Esophagus (tissue), 2 donors: ENCODE measurements around the gene SLC16A2. TPM values are rescaled to one million over a fixed set of nuclear protein-coding genes. Genes with fewer than 3 reads are reported as not detected.
"Not testable (repeated sequence)": the region's sequence is repeated elsewhere in the genome, so short reads cannot be mapped to it uniquely, and the experiment has no call there.

Experiments used
- H3K27ac ChIP-seq, 2 donors: one replicate each; pipeline ENCODE4 v1.5.1; 2013; ENCODE audit warnings: low read depth in 2 of 2, mild to moderate bottlenecking in 2 of 2, inconsistent platforms in 1 of 2, low read length in 1 of 2, moderate library complexity in 1 of 2
- H3K27me3 ChIP-seq, 2 donors: one replicate each; pipeline ENCODE4 v1.6.1; 2013; ENCODE audit warnings: low read length in 2 of 2, control low read depth in 1 of 2, mild to moderate bottlenecking in 1 of 2; ENCODE audit not compliant: insufficient read depth in 2 of 2, control insufficient read depth in 1 of 2
- H3K36me3 ChIP-seq, 2 donors: one replicate each; pipeline ENCODE4 v1.6.1; 2013; ENCODE audit warnings: low read length in 1 of 2; ENCODE audit not compliant: control insufficient read depth in 2 of 2, insufficient read depth in 2 of 2
- H3K4me1 ChIP-seq, 2 donors: one replicate each; pipeline ENCODE4 v1.6.1; 2013; ENCODE audit warnings: low read length in 1 of 2; ENCODE audit not compliant: control insufficient read depth in 2 of 2, insufficient read depth in 2 of 2
- H3K4me3 ChIP-seq, 2 donors: one replicate each; pipeline ENCODE4 v1.5.1; 2013; ENCODE audit warnings: low read length in 2 of 2, mild to moderate bottlenecking in 2 of 2, low read depth in 1 of 2, moderate library complexity in 1 of 2
- H3K9me3 ChIP-seq, 2 donors: one replicate each; pipeline ENCODE4 v1.6.1; 2013; ENCODE audit warnings: mild to moderate bottlenecking in 2 of 2, low read depth in 1 of 2, low read length in 1 of 2, moderate library complexity in 1 of 2; ENCODE audit not compliant: control insufficient read depth in 2 of 2, insufficient read depth in 1 of 2
- WGBS, 2 donors: extraction: QIAGEN DNeasy Blood & Tissue Kit; methylation state at CpG; one replicate each; pipeline ENCODE4 v1.1.7; 2013; 5-methylcytosine and 5-hydroxymethylcytosine counted together
- polyA plus RNA-seq, 2 donors: library from polyadenylated mRNA; stranded (reverse); fragments of 200-250 nt; gene quantifications; one replicate each; pipeline ENCODE4 v1.2.3, GENCODE V29; 2013
- donor health status: healthy with polysubstance abuse.
- donor health status: Bipolar disorder and iron deficiency.

Gene SLC16A2
- polyA plus RNA-seq, 2 donors, result 2.4 TPM

DNA sequence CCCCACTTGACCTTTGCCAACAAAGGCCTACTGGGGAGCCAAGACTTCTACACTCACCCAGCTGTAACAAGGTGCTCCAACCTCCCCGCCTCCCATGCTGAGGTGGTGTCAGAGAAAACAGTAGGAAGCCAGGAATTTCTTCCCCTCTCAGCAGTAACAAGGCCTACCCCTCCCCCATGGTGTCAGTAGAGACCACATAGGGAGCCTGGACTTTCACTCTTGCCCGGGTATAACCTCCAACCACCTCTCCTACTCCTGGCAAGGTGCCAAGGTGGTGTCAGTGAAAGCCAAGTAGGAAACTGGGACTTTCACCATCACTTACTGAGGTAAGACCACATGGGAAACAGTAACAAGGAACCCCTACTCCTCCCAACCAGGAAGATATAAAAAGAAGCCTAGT is 93.1 kb downstream of the SLC16A2 start:
- Histone ChIP-seq H3K27me3 (no peaks in the 10 kb centered on the region), H3K4me1 (no peaks in the 10 kb centered on the region), H3K4me3 (no peak overlapping the region), H3K9me3 (no peaks in the 10 kb centered on the region), H3K27ac (no peak overlapping the region), H3K36me3 (no peaks in the 10 kb centered on the region)
- WGBS, 2 donors, result 50 to 59% methylated on average over 2 of the region's 2 CpGs

DNA sequence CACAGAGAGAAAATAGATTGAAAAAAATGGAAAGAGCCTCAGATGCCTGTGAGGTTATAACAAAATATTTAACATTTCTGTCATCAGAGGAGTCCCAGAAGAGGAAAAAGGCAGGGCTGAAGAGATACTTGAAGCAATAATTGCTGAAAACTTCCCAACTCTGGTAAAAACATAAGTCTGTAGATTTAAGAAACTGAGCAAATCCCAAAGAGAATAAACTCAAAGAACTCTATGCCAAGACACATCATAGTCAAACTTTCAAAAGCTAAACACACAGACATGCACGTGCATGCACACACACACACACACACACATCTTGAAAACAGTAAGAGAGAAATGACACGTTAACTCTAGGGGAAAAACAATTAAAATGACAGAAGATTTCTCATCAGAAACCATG is 94.1 kb downstream of the SLC16A2 start:
- Histone ChIP-seq H3K9me3 (no peaks in the 10 kb centered on the region), H3K27ac (no peak overlapping the region), H3K27me3 (no peaks in the 10 kb centered on the region), H3K4me3 (no peak overlapping the region), H3K4me1 (no peaks in the 10 kb centered on the region), H3K36me3 (no peaks in the 10 kb centered on the region)
- 30 to 39% methylated on average over 2 of the region's 2 CpGs for WGBS, 2 donors

GRCh38 chrX:74516013-74516412 is 94.7 kb downstream of the SLC16A2 start:
- H3K4me1 ChIP-seq, H3K27ac ChIP-seq, H3K36me3 ChIP-seq, H3K9me3 ChIP-seq, H3K4me3 ChIP-seq, H3K27me3 ChIP-seq: not testable (repeated sequence)
- 63 to 96% methylated on average over 1 of the region's 1 CpG for WGBS, 2 donors

DNA sequence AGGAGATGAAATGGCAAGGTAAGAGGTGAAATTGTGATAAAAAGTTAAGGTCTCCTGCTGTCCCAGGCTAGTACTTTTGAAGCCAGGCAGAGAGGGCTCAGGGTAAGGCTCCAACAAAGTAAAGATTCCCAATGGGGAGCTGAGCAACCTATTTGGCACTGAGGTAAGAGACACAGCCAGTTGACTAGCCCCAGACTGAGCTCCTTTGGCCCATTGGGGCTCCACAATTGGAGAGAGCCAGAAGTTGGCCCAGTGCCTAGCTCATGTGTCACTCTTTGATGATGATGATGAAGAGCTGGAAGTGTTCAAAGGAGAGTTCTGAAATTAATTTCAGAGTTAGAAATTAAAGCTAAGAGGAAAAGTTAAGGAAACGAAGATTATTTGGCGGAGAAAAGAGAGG is 98.6 kb downstream of the SLC16A2 start:
- WGBS, 2 donors, result 75 to 76% methylated on average over 2 of the region's 2 CpGs

GRCh38 chrX:74520291-74520690 is 99.0 kb downstream of the SLC16A2 start:
- 71 to 78% methylated on average over 3 of the region's 3 CpGs for WGBS, 2 donors
- H3K27ac ChIP-seq, result no peak overlapping the region

More for the DNA sequence above, 98.6 kb downstream of the SLC16A2 start:
- Histone ChIP-seq H3K9me3 (no peaks in the 10 kb centered on the region), H3K27me3 (no peaks in the 10 kb centered on the region), H3K4me3 (no peak overlapping the region), H3K27ac (no peak overlapping the region), H3K4me1 (no peaks in the 10 kb centered on the region), H3K36me3 (no peaks in the 10 kb centered on the region)

GRCh38 chrX:74520896-74521295 is 99.6 kb downstream of the SLC16A2 start:
- H3K36me3 ChIP-seq, result no peaks in the 10 kb centered on the region
- no peak overlapping the region for H3K27ac ChIP-seq
- WGBS, 2 donors, result 94 to 98% methylated on average over 8 of the region's 8 CpGs
- H3K9me3 ChIP-seq, result no peaks in the 10 kb centered on the region
- H3K27me3 ChIP-seq, result no peaks in the 10 kb centered on the region
- H3K4me3 ChIP-seq, result no peak overlapping the region
- H3K4me1 ChIP-seq, result no peaks in the 10 kb centered on the region

More at GRCh38 chrX:74520291-74520690, 99.0 kb downstream of the SLC16A2 start:
- H3K4me3 ChIP-seq, result no peak overlapping the region
- H3K9me3 ChIP-seq, result no peaks in the 10 kb centered on the region
- H3K4me1 ChIP-seq, result no peaks in the 10 kb centered on the region
- no peaks in the 10 kb centered on the region for H3K27me3 ChIP-seq
- H3K36me3 ChIP-seq, result no peaks in the 10 kb centered on the region

DNA sequence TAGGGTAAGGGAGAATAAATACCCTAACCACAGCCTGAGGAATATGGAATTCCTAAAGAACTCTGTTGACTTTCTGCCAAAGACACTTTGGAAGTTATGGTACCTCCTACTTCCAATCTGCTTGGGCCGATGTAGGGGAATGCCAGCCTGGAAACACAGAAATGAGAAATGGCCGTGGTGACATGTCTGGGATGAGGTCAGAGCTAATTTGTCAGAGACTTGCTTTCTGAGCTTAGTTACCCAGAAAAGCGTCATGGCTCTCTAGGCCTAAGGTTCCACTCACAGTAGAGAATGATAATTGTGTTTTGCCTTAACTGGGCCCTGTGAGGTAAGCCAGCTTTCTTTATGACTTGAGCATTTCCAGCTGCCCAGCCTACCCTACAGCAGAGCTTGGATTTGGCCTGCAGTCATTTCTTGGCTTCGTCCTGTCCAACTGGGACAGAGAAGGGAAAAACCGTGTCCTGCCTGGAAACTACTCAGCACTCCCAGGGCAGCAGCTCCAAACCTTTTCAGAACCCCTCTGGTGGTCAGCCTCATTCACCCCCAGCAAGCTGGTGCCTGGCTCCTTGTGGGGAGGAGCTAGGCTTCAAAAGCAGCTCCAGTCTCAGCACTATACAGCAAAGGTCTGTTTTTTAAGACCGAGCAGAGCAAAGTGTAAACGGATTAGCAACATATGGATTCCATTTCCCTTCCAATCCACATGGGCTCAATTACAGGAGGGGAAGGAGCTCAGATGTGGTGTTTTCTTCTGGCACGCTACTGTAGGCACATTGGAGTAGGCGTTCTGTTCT is 100.9 kb downstream of the SLC16A2 start:
- WGBS, 2 donors, result 68 to 72% methylated on average over 9 of the region's 9 CpGs
- H3K27ac ChIP-seq, result no peak overlapping the region

GRCh38 chrX:74523224-74523623 is 101.9 kb downstream of the SLC16A2 start:
- Histone ChIP-seq H3K4me1 (no peaks in the 10 kb centered on the region), H3K36me3 (no peaks in the 10 kb centered on the region), H3K27me3 (no peaks in the 10 kb centered on the region), H3K27ac (no peak overlapping the region), H3K9me3 (peaks cover 0 to 2% of the 10 kb centered on the region in 2 donors), H3K4me3 (no peak overlapping the region)
- 73 to 88% methylated on average over 1 of the region's 1 CpG for WGBS, 2 donors

More for the DNA sequence above, 100.9 kb downstream of the SLC16A2 start:
- Histone ChIP-seq H3K27me3 (no peaks in the 10 kb centered on the region), H3K36me3 (no peaks in the 10 kb centered on the region), H3K9me3 (no peaks in the 10 kb centered on the region), H3K4me3 (no peak overlapping the region), H3K4me1 (no peaks in the 10 kb centered on the region)

DNA sequence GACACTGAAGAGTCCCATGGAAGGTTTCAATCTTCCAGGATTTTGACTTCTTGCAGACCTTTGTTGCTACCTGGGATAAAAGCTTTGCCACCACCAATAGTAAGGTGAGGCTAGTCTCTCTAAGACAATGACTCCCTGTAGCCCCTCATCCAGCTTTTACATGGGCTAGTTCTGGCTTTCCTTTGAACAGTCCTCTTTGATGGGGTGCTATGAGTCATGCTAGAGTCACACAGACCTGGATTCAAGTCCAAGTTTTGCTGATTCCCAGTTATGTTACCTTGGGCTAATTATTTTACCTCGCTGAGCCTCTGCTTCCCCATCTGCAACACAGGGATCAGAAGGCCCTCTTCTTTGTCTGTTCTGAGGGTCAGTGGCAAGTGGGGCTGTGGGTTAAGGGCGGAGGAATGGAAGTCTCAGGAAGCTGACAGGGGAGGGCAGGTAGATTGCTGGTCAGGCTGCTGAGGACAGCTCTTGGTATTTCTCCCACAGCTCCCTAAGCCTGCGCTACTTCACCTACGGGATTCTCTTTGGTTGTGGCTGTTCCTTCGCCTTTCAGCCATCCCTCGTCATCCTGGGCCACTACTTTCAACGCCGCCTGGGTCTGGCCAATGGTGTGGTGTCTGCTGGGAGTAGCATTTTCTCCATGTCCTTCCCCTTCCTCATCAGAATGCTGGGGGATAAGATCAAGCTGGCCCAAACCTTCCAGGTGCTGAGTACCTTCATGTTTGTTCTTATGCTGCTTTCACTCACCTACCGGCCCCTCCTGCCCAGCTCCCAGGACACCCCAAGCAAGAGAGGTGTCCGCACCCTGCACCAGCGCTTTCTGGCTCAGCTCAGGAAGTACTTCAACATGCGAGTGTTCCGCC is 102.8 kb downstream of the SLC16A2 start:
- H3K27ac ChIP-seq, result no peak overlapping the region
- no peaks in the 10 kb centered on the region for H3K4me1 ChIP-seq
- no peaks in the 10 kb centered on the region for H3K36me3 ChIP-seq
- 88 to 95% methylated on average over 13 of the region's 13 CpGs for WGBS, 2 donors
- peaks cover 0 to 2% of the 10 kb centered on the region in 2 donors for H3K9me3 ChIP-seq
- H3K27me3 ChIP-seq, result no peaks in the 10 kb centered on the region
- no peak overlapping the region for H3K4me3 ChIP-seq
